Nephron progenitor cell (in vitro differentiated cells): ENCODE results near the gene CCT6A.
A peak's percentile ranks its signal among the peaks of the same experiment; 100 is the strongest.
"Not testable (repeated sequence)": the region's sequence is repeated elsewhere in the genome, so short reads cannot be mapped to it uniquely, and the experiment has no call there.

Source experiments
- DNase-seq: peaks from one replicate; pipeline ENCODE4 v3.0.0; 2021
- H3K27ac Mint-ChIP-seq: 2 replicates; pipeline ENCODE4 v1.8.0; 2021; ENCODE audit warnings: mild to moderate bottlenecking, moderate library complexity, mixed read lengths
- H3K27me3 Mint-ChIP-seq: 2 replicates; pipeline ENCODE4 v1.8.0; 2021; ENCODE audit warnings: mild to moderate bottlenecking, low read depth, mixed read lengths; ENCODE audit not compliant: poor library complexity
- H3K36me3 Mint-ChIP-seq: 2 replicates; pipeline ENCODE4 v1.8.0; 2021; ENCODE audit warnings: low read depth, mixed read lengths
- H3K4me1 Mint-ChIP-seq: 2 replicates; pipeline ENCODE4 v1.8.0; 2021; ENCODE audit warnings: mixed read lengths
- H3K4me3 Mint-ChIP-seq: 2 replicates; pipeline ENCODE4 v1.8.0; 2021; ENCODE audit warnings: mild to moderate bottlenecking, moderate library complexity, mixed read lengths
- H3K9me3 Mint-ChIP-seq: 2 replicates; pipeline ENCODE4 v1.8.0; 2021; ENCODE audit warnings: mild to moderate bottlenecking, moderate library complexity, mixed read lengths
- CTCF ChIP-seq: fragments of 200-600 bp; sonication (generic); IDR thresholded peaks from 2 replicates; pipeline ENCODE4 v1.5.0; 2021; ENCODE audit warnings: antibody characterized with exemption

The CCT6A gene

DNA sequence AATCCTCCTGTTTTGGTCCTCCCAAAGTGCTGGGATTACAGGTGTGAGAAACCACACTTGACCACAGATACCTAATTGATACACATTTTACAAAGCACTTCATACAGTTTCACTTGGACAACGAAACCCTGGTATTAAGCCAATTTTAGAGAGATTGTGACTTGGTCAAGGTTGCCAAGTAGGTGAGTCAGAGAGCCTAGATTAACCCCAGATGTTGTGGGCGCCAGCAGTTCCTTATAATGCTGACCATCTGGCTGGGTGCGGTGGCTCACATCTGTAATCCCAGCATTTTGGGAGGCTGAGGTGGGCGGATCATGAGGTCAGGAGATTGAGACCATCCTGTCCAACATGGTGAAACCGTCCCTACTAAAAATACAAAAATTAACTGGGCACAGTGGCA lies 46.1 kb downstream of the CCT6A start:
- H3K36me3 Mint-ChIP-seq = peaks cover 25% of the 10 kb centered on the region
- TF ChIP-seq CTCF = no peak
- DNase-seq = no peak
- no peak overlapping the region for H3K27ac Mint-ChIP-seq
- no peak overlapping the region for H3K4me3 Mint-ChIP-seq
- peaks cover 5% of the 10 kb centered on the region for H3K27me3 Mint-ChIP-seq
- peaks cover 8% of the 10 kb centered on the region for H3K9me3 Mint-ChIP-seq
- H3K4me1 Mint-ChIP-seq = no peaks in the 10 kb centered on the region

GRCh38 chr7:56098187-56099008 lies 46.8 kb downstream of the CCT6A start:
- H3K36me3 Mint-ChIP-seq = peaks cover 29% of the 10 kb centered on the region
- H3K4me3 Mint-ChIP-seq, H3K4me1 Mint-ChIP-seq, H3K9me3 Mint-ChIP-seq, DNase-seq, H3K27me3 Mint-ChIP-seq, H3K27ac Mint-ChIP-seq: not testable (repeated sequence)

GRCh38 chr7:56099653-56100052 lies 48.1 kb downstream of the CCT6A start:
- TF ChIP-seq CTCF = no peak
- Mint-ChIP-seq H3K4me3 (no peak overlapping the region), H3K9me3 (peaks cover 12% of the 10 kb centered on the region), H3K4me1 (no peaks in the 10 kb centered on the region), H3K27me3 (peaks cover 2% of the 10 kb centered on the region), H3K36me3 (peaks cover 34% of the 10 kb centered on the region), H3K27ac (no peak overlapping the region)
- DNase-seq = no peak

DNA sequence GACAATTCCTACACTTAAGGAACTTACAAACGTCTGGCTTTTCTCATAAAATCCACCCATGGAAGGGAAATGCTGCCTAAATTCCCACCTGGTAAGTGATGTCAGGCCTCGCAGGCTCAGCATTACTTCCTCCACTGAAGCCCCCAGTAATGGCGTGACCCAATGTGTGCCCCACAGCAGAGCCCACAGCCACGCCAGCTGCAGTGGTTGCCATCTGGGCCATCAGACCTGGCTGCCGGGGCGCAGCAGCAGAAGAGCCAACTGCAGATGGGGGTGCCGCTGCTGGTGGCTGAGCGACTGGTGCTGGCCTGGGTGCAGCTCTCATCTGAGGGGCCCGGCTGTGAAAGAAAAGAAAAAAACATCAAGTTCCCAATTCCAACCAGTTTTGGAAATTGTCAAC lies 52.6 kb downstream of the CCT6A start:
- Mint-ChIP-seq H3K36me3 (peaks cover 36% of the 10 kb centered on the region), H3K4me1 (peaks cover 19% of the 10 kb centered on the region), H3K27me3 (peaks cover 20% of the 10 kb centered on the region), H3K9me3 (peaks cover 38% of the 10 kb centered on the region)
- not testable (repeated sequence) for H3K27ac Mint-ChIP-seq, H3K4me3 Mint-ChIP-seq, DNase-seq

DNA sequence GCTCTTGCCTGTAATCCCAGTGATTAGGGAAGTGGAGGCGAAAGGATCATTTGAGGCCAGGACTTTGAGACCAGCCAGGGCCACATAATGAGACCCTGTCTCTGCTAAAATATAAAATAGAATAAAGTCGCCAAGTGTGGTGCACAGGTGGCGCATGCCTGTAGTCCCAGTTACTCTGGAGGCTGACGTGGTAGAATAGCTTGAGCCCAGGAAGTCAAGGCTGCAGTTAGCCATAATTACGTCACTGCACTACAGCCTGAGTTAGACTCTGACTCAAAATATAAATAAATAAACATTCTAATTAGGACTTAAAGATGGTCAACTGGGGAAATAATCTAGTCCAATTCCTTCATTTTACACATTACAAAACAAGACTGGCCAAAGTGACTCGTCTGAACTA lies 53.9 kb downstream of the CCT6A start:
- Mint-ChIP-seq H3K4me3 (peak overlapping the region; percentile 96), H3K27ac (no peak overlapping the region), H3K9me3 (peaks cover 45% of the 10 kb centered on the region), H3K36me3 (peaks cover 31% of the 10 kb centered on the region), H3K27me3 (peaks cover 23% of the 10 kb centered on the region), H3K4me1 (peaks cover 19% of the 10 kb centered on the region)
- no peak for TF ChIP-seq CTCF
- DNase-seq = no peak

- H3K9me3 Mint-ChIP-seq = peaks cover 48% of the 10 kb centered on the region
- DNase-seq = peak; percentile 85
- peaks cover 19% of the 10 kb centered on the region for H3K4me1 Mint-ChIP-seq
- H3K4me3 Mint-ChIP-seq = peak within 1 kb of the TSS; percentile 96
- H3K36me3 Mint-ChIP-seq = peaks cover 22% of the 10 kb centered on the region
- peak within 1 kb of the TSS; percentile 81 for H3K27ac Mint-ChIP-seq
- no peak for TF ChIP-seq CTCF
- H3K27me3 Mint-ChIP-seq = peaks cover 23% of the 10 kb centered on the region
These were observed 54.8 kb downstream of the CCT6A start, which contains the start of gene CHCHD2 for GRCh38 chr7:56106108-56107073. CHCHD2 (minus strand) TSS chr7:56106476; CDS start chr7:56106413, 63 bp downstream.
